IPS-18a (cell line): ENCODE measurements around the gene AP1G1.
"Not testable (repeated sequence)": the region's sequence is repeated elsewhere in the genome, so short reads cannot be mapped to it uniquely, and the experiment has no call there.

Source experiments
- H3K27ac ChIP-seq: one replicate; pipeline ENCODE4 v1.5.1; 2013; ENCODE audit warnings: low read length
- H3K27me3 ChIP-seq: one replicate; pipeline ENCODE4 v1.6.1; 2013; ENCODE audit warnings: mild to moderate bottlenecking, low read length; ENCODE audit not compliant: control insufficient read depth, insufficient read depth
- H3K36me3 ChIP-seq: one replicate; pipeline ENCODE4 v1.6.1; 2013; ENCODE audit warnings: low read depth, low read length; ENCODE audit not compliant: control insufficient read depth
- H3K4me1 ChIP-seq: one replicate; pipeline ENCODE4 v1.6.1; 2013; ENCODE audit warnings: low read depth, low read length; ENCODE audit not compliant: control insufficient read depth
- H3K4me3 ChIP-seq: one replicate; pipeline ENCODE4 v1.5.1; 2013; ENCODE audit warnings: low read length
- H3K9ac ChIP-seq: one replicate; pipeline ENCODE4 v1.6.1; 2013; ENCODE audit warnings: mild to moderate bottlenecking, low read length, moderate library complexity
- H3K9me3 ChIP-seq: one replicate; pipeline ENCODE4 v1.6.1; 2013; ENCODE audit warnings: low read depth, low read length; ENCODE audit not compliant: control insufficient read depth

AP1G1 gene

GRCh38 chr16:71803305-71803690 lies 5.3 kb downstream of the AP1G1 start:
- Histone ChIP-seq H3K27me3 (no peaks in the 10 kb centered on the region), H3K36me3 (no peaks in the 10 kb centered on the region), H3K9me3 (no peaks in the 10 kb centered on the region), H3K9ac (no peak overlapping the region), H3K4me3 (no peak overlapping the region), H3K27ac (no peak overlapping the region), H3K4me1 (no peaks in the 10 kb centered on the region)

- Histone ChIP-seq H3K36me3 (peaks cover 6% of the 10 kb centered on the region), H3K4me1 (no peaks in the 10 kb centered on the region), H3K9me3 (no peaks in the 10 kb centered on the region), H3K9ac (no peak overlapping the region), H3K27me3 (no peaks in the 10 kb centered on the region), H3K4me3 (no peak overlapping the region), H3K27ac (no peak overlapping the region)
Observed at GRCh38 chr16:71796501-71797097, 12.0 kb downstream of the AP1G1 start.

- H3K4me1 ChIP-seq, result no peaks in the 10 kb centered on the region
- no peaks in the 10 kb centered on the region for H3K9me3 ChIP-seq
- no peak overlapping the region for H3K4me3 ChIP-seq
- no peak overlapping the region for H3K27ac ChIP-seq
- no peak overlapping the region for H3K9ac ChIP-seq
- no peaks in the 10 kb centered on the region for H3K27me3 ChIP-seq
- peaks cover 6% of the 10 kb centered on the region for H3K36me3 ChIP-seq
Observed at GRCh38 chr16:71794943-71795342, 13.7 kb downstream of the AP1G1 start.

GRCh38 chr16:71794018-71794417 lies 14.6 kb downstream of the AP1G1 start:
- H3K27ac ChIP-seq, result no peak overlapping the region
- H3K4me3 ChIP-seq, result no peak overlapping the region
- no peaks in the 10 kb centered on the region for H3K27me3 ChIP-seq
- H3K9ac ChIP-seq, result no peak overlapping the region
- no peaks in the 10 kb centered on the region for H3K4me1 ChIP-seq
- H3K9me3 ChIP-seq, result no peaks in the 10 kb centered on the region
- peaks cover 9% of the 10 kb centered on the region for H3K36me3 ChIP-seq

GRCh38 chr16:71792176-71792575 lies 16.5 kb downstream of the AP1G1 start:
- H3K4me1 ChIP-seq, result no peaks in the 10 kb centered on the region
- no peak overlapping the region for H3K27ac ChIP-seq
- no peak overlapping the region for H3K9ac ChIP-seq
- peaks cover 11% of the 10 kb centered on the region for H3K36me3 ChIP-seq
- H3K4me3 ChIP-seq, result no peak overlapping the region
- no peaks in the 10 kb centered on the region for H3K9me3 ChIP-seq
- H3K27me3 ChIP-seq, result no peaks in the 10 kb centered on the region

GRCh38 chr16:71790329-71790728 lies 18.3 kb downstream of the AP1G1 start:
- not testable (repeated sequence) for H3K4me1 ChIP-seq

GRCh38 chr16:71789136-71789535 lies 19.5 kb downstream of the AP1G1 start:
- H3K9me3 ChIP-seq, result no peaks in the 10 kb centered on the region
- H3K4me3 ChIP-seq, result no peak overlapping the region
- H3K9ac ChIP-seq, result no peak overlapping the region
- no peaks in the 10 kb centered on the region for H3K27me3 ChIP-seq
- peaks cover 5% of the 10 kb centered on the region for H3K36me3 ChIP-seq
- no peaks in the 10 kb centered on the region for H3K4me1 ChIP-seq
- no peak overlapping the region for H3K27ac ChIP-seq

More at GRCh38 chr16:71790329-71790728, 18.3 kb downstream of the AP1G1 start:
- not testable (repeated sequence) for H3K36me3 ChIP-seq, H3K9me3 ChIP-seq, H3K27me3 ChIP-seq, H3K4me3 ChIP-seq, H3K9ac ChIP-seq, H3K27ac ChIP-seq

- H3K4me1 ChIP-seq, result no peaks in the 10 kb centered on the region
- no peak overlapping the region for H3K27ac ChIP-seq
- H3K4me3 ChIP-seq, result no peak overlapping the region
- H3K36me3 ChIP-seq, result peaks cover 5% of the 10 kb centered on the region
- no peaks in the 10 kb centered on the region for H3K27me3 ChIP-seq
- H3K9ac ChIP-seq, result no peak overlapping the region
- H3K9me3 ChIP-seq, result no peaks in the 10 kb centered on the region
Observed at GRCh38 chr16:71788578-71788977, 20.1 kb downstream of the AP1G1 start.

GRCh38 chr16:71785143-71785542 lies 23.5 kb downstream of the AP1G1 start:
- not testable (repeated sequence) for H3K4me1 ChIP-seq, H3K9ac ChIP-seq, H3K4me3 ChIP-seq, H3K27me3 ChIP-seq, H3K9me3 ChIP-seq, H3K27ac ChIP-seq, H3K36me3 ChIP-seq

- Histone ChIP-seq H3K9ac (no peak overlapping the region), H3K9me3 (no peaks in the 10 kb centered on the region), H3K4me3 (no peak overlapping the region), H3K4me1 (no peaks in the 10 kb centered on the region), H3K27ac (no peak overlapping the region), H3K36me3 (peaks cover 8% of the 10 kb centered on the region), H3K27me3 (no peaks in the 10 kb centered on the region)
Observed at GRCh38 chr16:71784093-71784492, 24.5 kb downstream of the AP1G1 start.

GRCh38 chr16:71781741-71782140 lies 26.9 kb downstream of the AP1G1 start:
- Histone ChIP-seq H3K4me1 (no peaks in the 10 kb centered on the region), H3K36me3 (peaks cover 5% of the 10 kb centered on the region), H3K27me3 (no peaks in the 10 kb centered on the region), H3K27ac (no peak overlapping the region), H3K9me3 (no peaks in the 10 kb centered on the region), H3K4me3 (no peak overlapping the region), H3K9ac (no peak overlapping the region)

- Histone ChIP-seq H3K4me3 (no peak overlapping the region), H3K9me3 (no peaks in the 10 kb centered on the region), H3K27ac (no peak overlapping the region), H3K27me3 (no peaks in the 10 kb centered on the region), H3K4me1 (no peaks in the 10 kb centered on the region), H3K9ac (no peak overlapping the region), H3K36me3 (peaks cover 5% of the 10 kb centered on the region)
Observed at GRCh38 chr16:71780521-71781089, 28.0 kb downstream of the AP1G1 start.
